HG03280 (cell line): ENCODE data around the gene DNAH14.
A peak's percentile ranks its signal among the peaks of the same experiment; 100 is the strongest.
"Not testable (repeated sequence)": the region's sequence is repeated elsewhere in the genome, so short reads cannot be mapped to it uniquely, and the experiment has no call there.

ENCODE experiments used
- ATAC-seq: cut with Tn5 transposase; IDR thresholded peaks from one replicate; pipeline ENCODE4 v1.9.1; 2021; ENCODE audit warnings: mild to moderate bottlenecking, moderate library complexity; ENCODE audit not compliant: unreplicated experiment

The DNAH14 gene

GRCh38 chr1:225232930-225233329 lies 303.5 kb downstream of the DNAH14 start:
- not testable (repeated sequence) for ATAC-seq

DNA sequence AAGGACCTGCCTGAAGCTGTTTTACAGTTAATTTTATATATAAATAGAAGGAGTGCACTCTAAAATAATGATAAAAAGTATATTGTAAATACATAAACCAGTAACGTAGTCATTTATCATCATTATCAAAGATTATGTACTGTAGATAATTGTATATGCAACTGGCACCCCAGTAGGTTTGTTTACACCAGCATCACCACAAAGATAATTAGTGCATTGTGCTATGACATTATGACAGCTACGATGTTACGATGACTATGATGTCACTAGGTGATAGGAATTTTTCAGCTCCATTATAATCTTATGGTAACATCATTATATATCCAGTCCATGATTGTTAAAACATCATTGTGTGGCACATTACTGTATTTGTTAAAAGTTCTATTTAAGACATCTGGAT lies 313.1 kb downstream of the DNAH14 start:
- ATAC-seq, result no peak

DNA sequence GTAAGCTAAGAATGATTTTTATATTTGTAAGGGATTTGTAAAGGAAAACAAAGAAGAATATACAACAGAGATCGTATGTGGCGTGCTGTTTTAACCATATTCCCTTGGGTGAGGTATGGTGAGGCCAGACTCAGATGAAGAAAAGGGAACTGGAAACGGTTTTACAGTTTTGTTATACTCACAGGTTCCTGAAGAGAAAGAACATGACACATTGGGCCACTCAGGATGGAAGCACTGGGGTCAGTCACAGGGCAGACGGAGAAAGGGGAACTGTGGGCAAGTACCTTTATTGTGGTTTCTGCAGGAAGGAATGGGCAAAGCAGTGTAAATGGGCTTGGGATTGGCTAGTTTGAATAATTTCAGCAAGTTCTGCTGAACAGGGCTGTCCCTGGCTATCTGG lies 321.0 kb downstream of the DNAH14 start:
- ATAC-seq, result peak; percentile 91

GRCh38 chr1:225253173-225253572 lies 323.7 kb downstream of the DNAH14 start:
- no peak for ATAC-seq

- ATAC-seq, result no peak
Observed at GRCh38 chr1:225253784-225254183, 324.3 kb downstream of the DNAH14 start.

GRCh38 chr1:225254676-225255075 lies 325.2 kb downstream of the DNAH14 start:
- no peak for ATAC-seq

DNA sequence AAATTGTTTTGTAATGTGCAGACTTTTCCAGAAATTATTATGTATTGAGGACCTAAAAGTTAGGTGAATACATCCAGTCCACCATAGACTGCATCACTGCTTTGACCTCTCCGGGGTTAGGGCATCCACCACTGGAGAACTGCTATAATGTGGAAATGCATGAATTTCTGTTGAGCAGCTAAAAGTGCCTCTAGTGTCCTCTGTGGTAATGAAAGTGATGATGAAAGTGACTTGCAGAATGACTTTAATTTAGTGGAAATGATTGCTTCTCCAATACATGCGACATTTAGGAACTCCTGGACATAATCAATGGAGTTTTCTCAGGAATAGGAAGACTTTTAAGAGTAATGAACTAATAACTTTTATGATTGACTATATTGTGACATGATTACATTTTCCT lies 327.6 kb downstream of the DNAH14 start:
- ATAC-seq, result no peak

DNA sequence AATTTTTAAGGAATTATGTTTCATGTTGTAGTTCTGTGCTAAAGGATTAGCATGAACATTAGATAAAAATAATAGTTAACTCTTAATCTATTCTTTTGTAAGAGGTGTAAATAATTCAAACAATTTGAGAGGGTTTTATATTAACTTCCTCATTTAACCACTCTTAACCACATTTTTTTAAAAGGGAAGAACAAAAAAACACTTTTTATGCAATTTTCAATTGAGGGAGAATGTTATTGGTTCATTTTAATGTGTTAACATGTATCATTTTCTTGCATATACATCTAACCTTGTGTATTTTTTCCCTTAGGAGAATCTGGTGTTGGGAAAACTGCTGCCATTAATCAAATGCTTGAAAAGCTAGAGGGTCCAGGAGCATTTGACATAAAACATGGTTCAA lies 329.3 kb downstream of the DNAH14 start:
- no peak for ATAC-seq

- no peak for ATAC-seq
Observed at GRCh38 chr1:225259542-225259941, 330.1 kb downstream of the DNAH14 start.

DNA sequence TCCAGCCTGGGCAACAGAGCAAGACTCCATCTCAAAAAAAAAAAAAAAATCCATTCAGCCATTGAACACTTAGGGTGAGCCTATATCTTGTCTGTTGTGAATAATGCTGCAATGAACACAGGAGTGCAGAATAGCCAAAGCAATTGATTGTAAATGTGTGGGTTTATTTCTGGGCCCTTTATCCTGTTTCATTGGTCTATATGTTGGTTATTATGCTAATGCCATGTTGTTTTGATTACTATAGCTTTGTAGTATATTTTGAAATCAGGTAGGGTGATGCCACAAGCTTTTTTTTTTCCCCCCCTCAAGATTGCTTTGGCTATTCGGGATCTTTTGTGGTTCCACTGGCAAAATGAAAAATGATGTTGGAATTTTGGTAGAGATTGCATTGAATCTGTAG lies 330.8 kb downstream of the DNAH14 start:
- ATAC-seq, result no peak

DNA sequence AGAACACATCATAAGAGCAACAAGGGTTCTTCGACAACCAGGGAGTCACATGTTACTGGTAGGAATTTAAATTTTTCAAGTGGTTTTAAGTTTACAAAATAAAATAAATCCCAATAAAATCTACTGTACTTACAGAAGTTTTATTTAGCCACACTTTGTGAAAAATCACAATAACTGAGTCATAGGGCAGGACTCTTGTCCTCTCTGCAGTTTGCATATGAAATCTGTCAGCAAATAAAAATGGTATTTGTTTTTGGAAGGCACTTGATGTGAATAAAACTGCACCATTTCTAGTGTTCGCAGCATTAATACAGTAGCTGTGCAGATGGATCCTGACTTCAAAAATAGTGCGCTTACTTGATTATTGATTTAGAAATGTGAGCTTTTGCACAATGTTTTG lies 348.0 kb downstream of the DNAH14 start:
- no peak for ATAC-seq

- no peak for ATAC-seq
Observed at GRCh38 chr1:225280563-225280962, 351.1 kb downstream of the DNAH14 start.

GRCh38 chr1:225290244-225290643 lies 360.8 kb downstream of the DNAH14 start:
- no peak for ATAC-seq

GRCh38 chr1:225299624-225300023 lies 370.1 kb downstream of the DNAH14 start:
- ATAC-seq, result no peak

GRCh38 chr1:225300381-225300780 lies 370.9 kb downstream of the DNAH14 start:
- no peak for ATAC-seq

DNA sequence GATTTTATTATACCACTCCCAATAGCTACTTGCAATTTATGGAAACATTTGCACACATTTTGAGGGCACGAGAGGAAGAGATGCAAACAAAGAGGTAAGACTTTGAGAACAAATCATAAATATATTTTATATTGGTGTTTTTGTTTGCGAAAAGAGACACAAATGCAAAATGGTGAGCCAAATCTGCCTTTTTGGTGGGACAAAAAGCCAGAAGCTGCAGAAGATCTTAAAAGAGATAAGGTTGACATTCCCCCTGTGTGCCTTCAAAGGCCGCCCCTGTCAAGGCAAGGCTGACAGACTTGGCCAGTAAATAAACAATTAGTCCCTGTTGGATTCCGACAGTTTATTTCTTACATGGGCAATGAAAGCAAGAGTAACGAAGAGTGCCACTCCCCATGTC lies 375.5 kb downstream of the DNAH14 start:
- no peak for ATAC-seq

DNA sequence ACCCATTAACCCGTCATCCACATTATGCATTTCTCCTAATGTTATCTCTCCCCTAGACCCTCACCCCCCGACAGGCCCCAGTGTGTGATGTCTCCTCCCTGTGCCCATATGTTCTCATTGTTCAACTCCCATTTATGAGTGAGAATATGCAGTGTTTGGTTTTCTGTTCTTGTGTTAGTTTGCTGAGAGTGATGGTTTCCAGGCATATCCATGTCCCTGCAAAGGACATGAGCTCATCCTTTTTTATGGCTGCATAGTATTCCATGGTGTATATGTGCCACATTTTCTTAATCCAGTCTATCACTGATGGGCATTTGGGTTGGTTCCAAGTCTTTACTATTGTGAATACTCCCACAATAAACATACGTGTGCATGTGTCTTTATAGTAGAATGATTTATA lies 381.1 kb downstream of the DNAH14 start:
- not testable (repeated sequence) for ATAC-seq

- peak; percentile 79 for ATAC-seq
Observed at GRCh38 chr1:225318706-225319575, 389.5 kb downstream of the DNAH14 start.

DNA sequence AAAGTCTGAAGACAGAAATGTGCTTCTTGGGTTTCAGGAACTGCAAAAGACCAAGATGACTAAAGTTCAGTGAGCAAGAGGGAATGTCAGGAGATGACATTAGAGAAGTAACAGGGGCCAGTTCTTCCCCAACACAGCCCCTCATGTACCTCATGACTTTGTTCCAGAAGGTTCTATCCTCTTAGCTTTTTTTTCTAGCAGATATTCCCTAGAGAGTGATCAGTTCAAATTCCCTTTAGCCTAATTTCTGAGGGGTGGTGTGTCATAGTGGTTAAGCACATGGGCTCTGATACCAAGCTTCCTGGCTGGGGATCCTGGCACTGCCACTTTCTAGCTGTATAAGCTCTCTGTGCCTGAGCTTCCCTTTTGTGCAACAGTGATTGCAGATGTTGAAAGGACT lies 390.4 kb downstream of the DNAH14 start:
- ATAC-seq, result no peak

DNA sequence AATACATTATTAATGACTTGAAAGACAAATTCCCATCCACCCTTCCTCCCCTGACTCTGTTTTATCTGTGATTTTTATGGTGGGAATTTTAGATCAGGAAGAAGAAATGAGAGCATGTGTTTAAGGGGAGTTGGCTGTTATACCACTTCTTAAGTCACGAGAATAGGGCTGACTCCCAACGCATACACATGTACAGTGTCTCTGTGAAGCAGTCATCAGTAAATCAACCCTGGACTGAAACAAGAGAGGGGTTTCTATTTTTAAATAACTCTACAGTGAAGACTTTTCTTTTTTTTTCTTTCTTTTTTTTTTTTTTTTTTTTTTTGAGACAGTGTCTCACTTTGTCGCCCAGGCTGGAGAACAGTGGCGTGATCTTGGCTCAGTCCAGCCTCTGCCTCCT lies 392.3 kb downstream of the DNAH14 start:
- no peak for ATAC-seq

DNA sequence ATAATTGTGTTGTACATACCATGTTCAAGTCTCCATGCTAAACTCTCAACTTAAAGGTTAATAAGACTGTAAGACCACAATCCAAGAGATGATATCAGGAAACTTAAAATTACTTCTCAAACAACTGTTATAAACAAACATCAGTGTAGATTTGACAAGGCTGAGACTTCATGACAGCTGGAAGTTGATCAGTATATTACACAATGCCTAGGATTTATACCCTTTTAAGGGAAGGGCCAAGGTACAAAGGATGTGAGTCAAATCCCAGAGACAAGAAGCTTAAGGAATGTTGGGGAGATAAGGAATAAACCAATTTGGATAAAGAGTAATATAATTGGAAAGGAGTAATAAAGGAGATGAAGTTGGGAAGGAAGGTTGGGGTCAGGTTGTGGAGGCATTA lies 399.6 kb downstream of the DNAH14 start:
- ATAC-seq, result no peak

DNA sequence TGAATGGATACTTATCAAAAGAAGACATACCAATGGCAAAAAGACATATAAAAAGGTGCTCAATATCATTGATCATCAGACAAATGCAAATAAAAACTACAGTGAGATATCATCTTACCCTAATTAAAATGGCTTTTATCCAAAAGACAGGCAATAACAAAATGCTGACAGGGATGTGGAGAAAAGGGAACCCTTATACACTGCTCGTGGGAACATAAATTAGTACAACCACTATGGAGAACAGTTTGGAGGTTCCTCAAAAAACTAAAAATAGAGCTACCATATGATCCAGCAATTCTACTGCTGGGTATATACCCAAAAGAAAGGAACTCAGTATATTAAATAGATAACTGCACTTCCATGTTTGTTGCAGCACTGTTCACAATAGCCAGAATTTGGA lies 400.5 kb downstream of the DNAH14 start:
- not testable (repeated sequence) for ATAC-seq

DNA sequence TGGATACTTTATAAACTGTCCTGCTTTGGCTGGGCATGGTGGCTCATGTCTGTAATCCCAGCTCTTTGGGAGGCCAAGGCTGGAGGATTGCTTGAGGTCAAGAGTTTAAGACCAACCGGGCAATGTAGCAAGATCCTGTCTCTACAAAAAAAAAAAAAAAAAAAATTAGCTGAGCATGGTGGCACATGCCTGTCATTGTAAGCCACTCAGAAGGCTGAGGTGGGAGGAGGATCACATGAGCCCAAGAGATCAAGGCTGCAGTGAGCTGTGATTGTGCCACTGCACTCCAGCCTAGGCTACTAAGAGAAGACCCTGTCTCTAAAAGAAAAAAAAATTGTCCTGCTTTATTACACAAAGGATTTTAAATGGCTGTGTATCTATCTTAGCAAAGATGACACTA lies 403.2 kb downstream of the DNAH14 start:
- no peak for ATAC-seq
